Endothelial cell of umbilical vein (primary cell): ENCODE data around the gene ZNF70.

Experiments
- EZH2 ChIP-seq: IDR thresholded peaks from 2 replicates; pipeline ENCODE4 v1.6.1; 2012; ENCODE audit warnings: borderline replicate concordance, low read depth, mild to moderate bottlenecking, moderate library complexity, low read length, inconsistent platforms; ENCODE audit not compliant: severe bottlenecking
- POLR2A ChIP-seq: IDR thresholded peaks from 2 replicates; pipeline ENCODE4 v1.6.1; 2012; ENCODE audit warnings: low read depth, mild to moderate bottlenecking, control low read depth, low read length

DNA sequence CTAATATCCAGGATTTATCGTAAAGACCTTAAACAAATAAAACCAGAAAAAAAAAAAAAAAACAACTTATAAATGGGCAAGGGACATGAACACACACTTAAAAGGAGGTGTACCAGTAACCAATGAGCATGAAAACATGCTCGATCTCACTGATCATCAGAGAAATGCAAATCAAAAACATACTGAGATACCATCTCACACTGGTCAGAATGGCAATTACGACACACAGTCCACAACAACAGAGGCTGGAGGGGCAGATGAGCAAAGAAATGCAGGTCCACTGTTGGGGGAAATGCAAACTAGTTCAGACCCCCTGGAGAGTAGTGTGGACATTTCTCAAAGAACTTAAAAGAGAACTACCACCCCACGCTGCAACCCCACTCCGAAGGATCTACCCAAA lies 46.9 kb downstream of the ZNF70 start:
- TF ChIP-seq POLR2A: no peak
- no peak for TF ChIP-seq EZH2
